HG02852 (cell line): ENCODE data around the gene MYO1E.

ENCODE experiments used
- ATAC-seq: cut with Tn5 transposase; IDR thresholded peaks from one replicate; pipeline ENCODE4 v1.9.1; 2021; ENCODE audit warnings: mild to moderate bottlenecking, moderate library complexity; ENCODE audit not compliant: unreplicated experiment

MYO1E gene

DNA sequence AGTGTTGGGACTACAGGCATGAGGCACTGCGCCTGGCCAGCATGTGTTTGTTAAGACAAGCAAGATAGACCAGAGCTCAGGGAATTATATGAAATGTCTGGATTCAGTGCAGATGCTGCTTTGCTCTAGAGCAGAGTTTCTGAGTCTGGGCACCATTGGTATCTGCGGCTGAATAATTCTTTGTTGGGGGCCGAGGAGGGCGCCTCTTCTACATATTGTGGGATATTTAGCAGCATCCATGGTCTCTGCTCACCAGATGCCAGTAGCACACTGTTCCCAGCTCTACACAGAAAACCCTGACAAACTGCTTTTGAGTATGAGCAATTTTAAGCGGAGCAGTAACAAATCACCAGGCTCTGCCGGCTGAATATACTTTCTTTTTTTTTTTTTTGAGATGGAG lies 169.7 kb downstream of the MYO1E start:
- no peak for ATAC-seq

- ATAC-seq = no peak
Measured at GRCh38 chr15:59200560-59200959, 172.1 kb downstream of the MYO1E start.

- ATAC-seq = no peak
Measured at GRCh38 chr15:59199626-59200465, 172.8 kb downstream of the MYO1E start.

DNA sequence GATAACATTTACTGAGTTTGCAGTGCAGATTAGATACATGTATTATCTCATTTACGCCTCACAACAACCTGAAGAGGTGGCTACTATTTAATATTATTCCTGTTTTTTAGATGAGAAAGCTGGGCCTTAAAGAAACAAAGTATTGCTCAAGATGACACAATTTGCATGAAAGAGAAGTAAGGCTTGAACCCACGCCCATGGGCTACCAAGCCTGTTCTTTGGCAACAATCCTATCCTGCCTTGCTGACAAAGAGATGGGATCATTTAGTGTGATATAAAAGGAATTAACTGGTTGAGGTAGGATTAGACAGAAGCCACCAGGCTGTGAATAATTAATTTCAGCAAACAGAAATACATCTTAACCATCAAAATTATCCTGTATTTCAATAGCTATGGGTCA lies 175.2 kb downstream of the MYO1E start:
- ATAC-seq = no peak

DNA sequence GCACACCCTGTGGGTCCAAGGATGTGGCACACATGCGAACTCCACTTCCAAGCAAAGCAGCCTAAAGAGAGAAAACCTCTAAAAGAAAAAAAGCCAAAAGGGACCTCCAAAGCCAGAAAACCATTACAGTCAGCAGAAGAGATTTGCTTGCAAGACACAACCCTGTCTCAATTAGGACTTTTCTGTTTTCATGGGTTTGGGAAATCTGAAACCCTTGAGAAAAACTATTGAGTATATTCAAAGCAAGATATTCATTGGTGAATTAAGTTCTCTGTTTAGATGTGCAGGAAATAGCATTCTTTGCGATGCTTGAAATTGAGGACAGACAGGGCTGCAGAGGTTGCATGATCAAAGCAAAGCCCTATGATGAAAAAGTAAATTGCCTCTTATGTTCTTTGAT lies 176.3 kb downstream of the MYO1E start:
- no peak for ATAC-seq

DNA sequence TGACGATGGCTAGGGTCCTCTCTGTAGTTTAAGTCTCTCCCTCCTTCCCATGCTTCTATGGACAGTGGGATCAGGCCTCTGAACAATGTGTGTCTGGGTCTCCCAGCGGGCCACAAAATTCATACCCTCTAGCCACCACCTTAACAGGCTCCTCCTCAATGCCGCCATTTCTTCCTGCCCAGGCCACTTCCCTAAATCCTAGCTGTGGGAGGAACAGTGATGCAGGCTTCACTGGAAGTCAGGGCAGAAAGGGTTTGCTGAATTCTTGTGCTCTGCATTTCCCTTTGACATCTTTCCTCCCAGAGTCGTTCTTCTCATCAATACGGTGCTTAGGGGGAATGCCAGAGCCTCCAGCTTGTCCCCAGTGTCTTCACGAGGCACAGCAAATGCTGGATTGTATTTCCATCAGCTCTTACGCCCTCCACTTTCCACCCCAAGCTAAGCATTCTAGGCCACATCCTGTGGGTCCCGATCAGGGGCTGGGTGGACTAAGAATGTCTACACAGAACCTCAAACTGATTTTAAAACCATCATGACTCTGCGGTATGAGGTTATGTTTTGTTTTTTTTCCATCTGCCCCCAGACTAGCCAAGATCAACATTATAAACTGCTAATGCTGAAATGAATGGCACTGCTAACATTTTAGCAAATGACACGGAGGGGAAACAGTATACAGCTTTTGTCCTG lies 177.9 kb downstream of the MYO1E start:
- no peak for ATAC-seq

DNA sequence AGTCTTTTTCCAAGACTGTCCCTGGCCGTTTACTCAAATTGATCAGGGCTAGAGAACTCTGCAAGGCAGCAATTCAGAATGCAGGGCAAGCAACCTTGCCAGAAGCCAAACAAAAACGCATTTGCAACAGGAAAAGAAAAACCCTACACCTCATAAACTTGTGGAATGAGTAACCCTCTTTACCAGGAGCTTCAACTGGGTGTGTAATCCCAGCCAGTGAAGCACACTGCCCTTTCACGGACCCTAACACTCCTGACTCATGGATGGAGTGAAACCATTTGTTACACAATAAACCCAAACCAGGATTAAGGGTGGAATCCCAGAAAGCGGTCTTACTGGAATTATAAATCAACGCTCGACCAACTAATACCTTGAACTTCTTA lies 180.8 kb downstream of the MYO1E start:
- ATAC-seq = no peak

GRCh38 chr15:59190291-59190690 lies 182.4 kb downstream of the MYO1E start:
- no peak for ATAC-seq

GRCh38 chr15:59189241-59189640 lies 183.4 kb downstream of the MYO1E start:
- ATAC-seq = no peak

DNA sequence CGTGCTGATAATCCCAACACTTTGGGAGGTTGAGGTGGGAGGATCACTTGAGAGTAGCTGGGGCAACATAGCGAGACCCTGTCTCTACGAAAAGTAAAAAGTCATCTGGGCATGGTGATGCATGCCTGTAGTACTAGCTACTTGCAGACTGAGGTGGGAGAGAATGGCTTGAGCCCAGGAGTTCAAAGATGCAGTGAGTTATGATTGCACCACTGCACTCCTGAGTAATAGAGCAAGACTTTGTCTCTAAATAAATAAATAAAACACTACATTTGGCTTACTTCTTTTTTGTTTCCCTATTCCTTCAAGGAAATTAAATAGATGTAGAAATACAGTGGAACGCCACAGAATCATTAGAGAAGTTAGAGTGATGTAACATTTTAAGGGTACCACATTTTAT lies 186.2 kb downstream of the MYO1E start:
- no peak for ATAC-seq

- no peak for ATAC-seq
Measured at GRCh38 chr15:59185725-59186124, 186.9 kb downstream of the MYO1E start.

- ATAC-seq = no peak
Measured at GRCh38 chr15:59180945-59181600, 191.6 kb downstream of the MYO1E start.

- ATAC-seq = no peak
Measured at GRCh38 chr15:59179717-59180116, 193.0 kb downstream of the MYO1E start.

DNA sequence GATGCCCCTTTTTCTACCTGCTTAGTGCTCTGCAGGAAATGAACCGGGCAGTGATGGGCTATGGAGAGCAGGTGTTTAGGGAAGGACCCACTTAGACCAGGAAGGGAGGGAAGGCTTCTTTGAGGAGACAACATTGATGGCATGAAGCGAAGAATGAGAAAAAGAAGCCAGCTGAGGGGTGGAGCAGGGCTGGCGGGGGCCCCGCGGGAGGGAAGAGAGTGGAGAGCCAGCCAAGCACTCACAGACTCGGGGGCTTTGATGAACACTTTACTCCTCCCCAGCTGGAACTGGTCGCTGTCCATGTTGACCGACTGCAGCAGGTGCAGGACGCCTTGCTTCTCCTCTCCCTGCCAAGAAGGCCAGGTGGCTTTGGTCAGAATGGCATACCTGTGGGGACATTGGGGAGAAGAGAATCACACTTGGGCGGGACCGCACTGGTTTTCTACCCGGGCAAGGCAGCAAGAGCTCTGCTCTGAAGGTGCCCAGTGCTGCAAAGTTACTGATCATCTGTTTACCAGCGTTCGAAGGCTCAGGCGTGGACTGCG lies 194.4 kb downstream of the MYO1E start:
- no peak for ATAC-seq

DNA sequence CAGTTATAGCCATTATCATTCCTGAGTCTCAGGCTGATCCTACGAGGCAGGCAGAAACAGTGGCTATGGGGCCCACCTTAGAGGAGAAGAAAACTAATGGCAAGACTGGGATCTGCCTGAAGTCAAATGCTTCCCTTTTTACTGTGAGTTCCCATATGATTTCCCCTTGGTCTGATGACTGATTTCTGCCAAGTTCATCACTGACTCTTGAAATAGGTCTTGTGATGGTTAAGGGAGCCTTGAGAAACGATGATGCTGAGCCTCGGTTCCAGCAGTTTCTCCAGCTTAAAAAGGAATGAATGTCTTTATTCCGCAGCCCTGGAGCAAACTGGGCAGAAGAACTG lies 195.4 kb downstream of the MYO1E start:
- no peak for ATAC-seq

DNA sequence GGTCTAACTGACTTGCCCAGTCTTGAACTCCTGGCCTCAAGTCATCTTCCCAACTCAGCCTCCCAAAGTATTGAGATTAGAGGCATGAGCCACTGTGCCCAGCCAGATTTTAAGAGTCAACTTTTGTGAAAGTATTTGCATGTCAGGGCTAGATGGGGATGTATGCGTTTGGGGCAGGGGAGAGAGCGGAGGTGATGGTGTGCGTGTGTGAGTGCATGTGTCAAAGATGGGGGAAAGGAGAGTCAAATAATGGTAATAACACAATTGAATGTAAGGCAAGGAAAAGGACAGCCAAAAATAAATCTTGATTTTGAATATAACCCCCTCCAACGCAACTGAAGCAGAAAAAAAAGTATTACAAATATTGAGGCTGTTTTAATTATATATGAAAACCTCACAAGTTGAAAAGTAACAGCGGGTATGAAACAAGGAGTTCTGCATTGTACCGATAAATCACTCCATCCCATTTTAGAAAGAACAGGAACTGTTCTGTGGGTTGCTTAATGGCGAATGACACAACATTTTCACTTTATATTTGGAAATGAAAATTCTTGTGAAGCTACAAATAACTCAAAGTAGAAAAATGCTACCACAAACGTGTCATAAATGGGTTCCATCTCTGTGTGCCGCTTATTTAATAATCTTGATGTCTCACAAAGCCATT lies 195.9 kb downstream of the MYO1E start:
- no peak for ATAC-seq

DNA sequence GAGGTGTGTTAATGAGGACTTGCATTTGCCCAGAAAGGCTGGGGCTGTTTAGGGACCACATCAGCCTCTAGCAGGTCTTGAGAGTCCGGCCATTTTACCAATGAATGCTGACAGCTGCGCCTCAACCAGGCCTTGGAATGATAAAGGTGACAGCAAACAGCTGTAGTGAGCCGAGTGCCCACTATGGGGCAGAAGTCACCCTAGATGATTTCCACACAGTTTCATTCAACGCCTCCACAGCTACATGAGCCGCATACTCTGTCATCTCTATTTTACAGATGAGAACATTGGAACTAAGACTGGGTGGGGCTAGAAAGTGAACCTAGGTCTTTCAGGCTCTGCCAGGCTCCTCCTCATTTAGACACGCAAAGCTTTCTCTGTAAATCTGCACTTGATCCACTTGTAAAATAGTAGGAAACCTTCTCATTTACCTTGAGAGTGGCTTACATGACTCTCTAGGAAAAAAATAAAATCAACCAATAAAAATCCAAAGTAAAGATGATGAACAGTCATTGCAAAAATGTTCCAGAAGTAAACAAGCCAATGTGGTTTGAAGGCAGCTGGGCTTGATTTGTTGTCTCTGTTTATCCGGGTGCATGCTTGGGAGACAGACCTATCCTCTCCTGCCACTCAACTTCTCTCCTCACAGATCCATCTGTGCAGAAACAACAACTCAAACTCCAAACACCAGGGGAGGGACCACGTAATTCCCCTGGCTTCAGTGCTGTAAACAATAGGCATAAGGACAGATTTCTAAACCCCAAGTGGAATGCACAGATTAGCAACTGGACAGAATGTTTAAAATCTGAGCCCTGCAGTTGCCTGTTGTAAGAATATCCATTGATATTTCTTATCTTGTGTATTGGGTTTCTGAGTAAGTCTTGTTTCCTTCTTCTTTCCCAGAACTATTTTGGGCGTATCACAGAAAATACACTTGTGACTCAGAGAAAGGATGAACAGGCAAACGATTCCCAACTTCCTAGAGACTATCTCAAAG lies 197.5 kb downstream of the MYO1E start:
- ATAC-seq = peak; percentile 69

GRCh38 chr15:59174151-59174834 lies 198.4 kb downstream of the MYO1E start:
- no peak for ATAC-seq

- ATAC-seq = no peak
Measured at GRCh38 chr15:59173194-59173593, 199.5 kb downstream of the MYO1E start.
